Measurements from ENCODE around the gene ZBTB16. TPM values are rescaled to one million over a fixed set of nuclear protein-coding genes. Genes with fewer than 3 reads are reported as not detected.

The ZBTB16 gene
- total RNA-seq, 2 donors from 2014 or later, result 6.1 to 10.6 TPM

DNA sequence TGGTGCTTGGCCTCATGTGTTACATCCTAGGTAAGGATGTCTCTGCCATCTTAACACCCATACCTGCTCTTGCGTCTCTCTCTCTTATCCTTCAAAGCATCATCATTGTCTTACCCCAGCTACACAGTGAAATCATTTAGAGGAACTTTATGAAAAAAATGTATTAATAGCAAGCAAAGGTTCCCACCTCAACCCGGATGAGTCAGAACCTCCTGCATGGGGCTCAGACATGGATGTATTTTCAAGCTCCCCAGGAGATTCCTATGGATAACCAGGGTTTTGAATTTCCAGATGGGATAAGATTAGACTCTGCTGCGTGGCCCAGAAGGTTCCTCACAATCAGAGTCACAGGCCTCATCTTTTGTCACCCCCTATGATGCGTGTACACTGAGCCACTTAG lies 147.6 kb downstream of the ZBTB16 start:
- H3K9me3 Mint-ChIP-seq, result no peaks in the 10 kb centered on the region
- peaks cover 14% of the 10 kb centered on the region for H3K4me1 Mint-ChIP-seq
- no peaks in the 10 kb centered on the region for H3K27me3 Mint-ChIP-seq
- no peak overlapping the region for H3K4me3 Mint-ChIP-seq
- ATAC-seq (replicated peaks), result no peak
- peak overlapping the region; percentile 6 for H3K27ac Mint-ChIP-seq
- no peaks in the 10 kb centered on the region for H3K36me3 Mint-ChIP-seq (ENCODE audit: low read depth)

DNA sequence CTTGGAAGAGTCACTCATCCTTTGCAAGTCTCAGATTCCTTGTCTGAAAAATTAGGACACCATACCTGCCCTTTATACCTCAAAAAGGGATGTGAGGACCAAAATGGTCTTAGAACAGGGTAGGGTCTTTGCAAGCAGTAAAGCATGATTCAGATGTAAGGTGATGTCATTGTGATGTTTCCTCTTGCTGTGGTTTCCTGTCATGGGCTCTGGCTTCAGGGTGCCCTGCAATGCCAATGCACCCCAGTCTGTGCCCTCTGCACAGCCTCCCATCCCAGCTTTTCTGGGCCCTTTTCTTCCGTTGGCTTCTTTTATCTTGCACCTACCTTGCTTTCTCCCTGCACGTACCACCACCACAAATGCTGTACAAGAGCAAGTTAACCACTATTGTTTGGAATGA lies 148.9 kb downstream of the ZBTB16 start:
- ATAC-seq (replicated peaks), result peak; percentile 98
- peak overlapping the region; percentile 3 for H3K4me3 Mint-ChIP-seq
- H3K27ac Mint-ChIP-seq, result peak overlapping the region; percentile 6
- no peaks in the 10 kb centered on the region for H3K27me3 Mint-ChIP-seq
- no peaks in the 10 kb centered on the region for H3K9me3 Mint-ChIP-seq
- no peaks in the 10 kb centered on the region for H3K36me3 Mint-ChIP-seq (ENCODE audit: low read depth)
- peaks cover 14% of the 10 kb centered on the region for H3K4me1 Mint-ChIP-seq

DNA sequence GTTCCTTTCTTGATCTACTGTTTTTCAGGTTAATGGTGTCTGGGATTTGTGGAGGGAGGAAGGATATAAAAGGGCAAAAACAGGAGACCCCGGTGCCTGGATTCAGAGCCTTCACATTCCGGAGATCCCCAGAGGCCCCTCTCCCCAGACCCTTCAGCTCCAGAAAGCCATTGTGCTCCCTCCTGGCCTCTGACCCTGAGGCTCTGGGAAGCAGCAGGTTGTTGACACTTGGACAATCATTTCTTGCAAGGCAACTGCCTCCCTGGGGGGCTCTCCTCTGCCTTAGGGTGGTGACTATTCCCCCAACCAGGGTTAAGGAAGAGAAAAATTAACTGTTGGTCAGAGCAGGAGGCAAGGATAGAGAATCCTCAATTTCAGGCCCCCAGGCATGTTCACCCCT lies 149.8 kb downstream of the ZBTB16 start:
- no peak overlapping the region for H3K4me3 Mint-ChIP-seq
- H3K36me3 Mint-ChIP-seq (ENCODE audit: low read depth), result no peaks in the 10 kb centered on the region
- no peaks in the 10 kb centered on the region for H3K27me3 Mint-ChIP-seq
- no peak for ATAC-seq (replicated peaks)
- H3K4me1 Mint-ChIP-seq, result peaks cover 14% of the 10 kb centered on the region
- no peaks in the 10 kb centered on the region for H3K9me3 Mint-ChIP-seq
- peak overlapping the region; percentile 6 for H3K27ac Mint-ChIP-seq

DNA sequence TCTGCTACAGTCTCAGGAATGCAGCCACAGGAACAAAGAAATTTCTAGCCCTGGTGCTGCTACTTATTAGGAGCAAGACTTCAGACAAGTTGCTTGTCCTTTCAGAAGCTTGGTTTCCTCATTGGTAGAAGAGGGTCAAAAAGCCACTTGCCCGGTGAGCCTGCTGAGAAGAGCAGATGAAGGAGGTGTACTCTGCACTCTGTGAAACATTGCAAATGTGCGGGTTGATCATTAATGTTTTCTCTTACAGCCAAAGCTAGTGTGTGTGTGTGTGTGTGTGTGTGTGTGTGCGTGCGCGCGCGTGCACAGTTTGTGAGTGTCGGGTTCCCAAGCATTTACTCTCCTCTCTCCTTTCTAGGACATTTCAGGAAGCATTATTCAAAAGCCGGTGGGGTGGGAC lies 150.4 kb downstream of the ZBTB16 start:
- Mint-ChIP-seq H3K27me3 (no peaks in the 10 kb centered on the region), H3K4me1 (peaks cover 14% of the 10 kb centered on the region), H3K27ac (no peak overlapping the region), H3K4me3 (no peak overlapping the region), H3K36me3 (ENCODE audit: low read depth) (no peaks in the 10 kb centered on the region), H3K9me3 (no peaks in the 10 kb centered on the region)
- ATAC-seq (replicated peaks), result no peak

DNA sequence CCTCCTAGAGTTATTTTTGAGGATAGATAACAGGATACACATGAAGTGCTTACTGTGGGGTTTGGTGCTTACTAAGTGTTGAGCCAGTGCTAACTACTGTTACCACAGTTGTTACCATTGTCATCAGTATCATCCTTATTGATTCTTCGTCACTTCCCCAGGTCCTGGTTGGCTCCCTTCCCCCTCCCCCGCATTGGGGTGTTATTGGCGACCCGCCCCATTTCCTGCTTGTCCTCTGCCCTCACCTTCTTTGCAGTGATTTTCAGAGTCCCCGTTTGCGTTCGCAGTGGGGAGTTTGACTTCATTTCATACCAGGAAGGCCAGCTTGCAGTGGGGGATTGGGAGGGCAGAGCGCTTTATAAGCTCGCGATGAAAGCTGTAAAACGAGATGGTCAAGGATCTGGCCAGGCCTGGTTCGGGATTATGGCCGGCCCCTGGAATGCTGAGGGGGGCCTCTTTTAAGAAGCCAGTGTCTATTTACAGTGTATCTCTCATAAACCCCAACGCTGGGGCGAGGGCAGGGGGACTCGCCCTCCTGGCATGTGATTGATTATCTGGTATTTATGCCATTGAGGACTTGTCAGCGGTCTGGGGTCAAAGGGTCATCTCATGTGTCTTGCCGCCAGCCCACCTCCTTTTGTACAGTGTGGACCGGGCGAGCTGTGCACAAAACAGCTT lies 152.1 kb downstream of the ZBTB16 start:
- Mint-ChIP-seq H3K9me3 (no peaks in the 10 kb centered on the region), H3K27me3 (no peaks in the 10 kb centered on the region), H3K4me3 (no peak overlapping the region), H3K4me1 (peaks cover 29% of the 10 kb centered on the region), H3K36me3 (ENCODE audit: low read depth) (no peaks in the 10 kb centered on the region), H3K27ac (no peak overlapping the region)
- no peak for ATAC-seq (replicated peaks)

DNA sequence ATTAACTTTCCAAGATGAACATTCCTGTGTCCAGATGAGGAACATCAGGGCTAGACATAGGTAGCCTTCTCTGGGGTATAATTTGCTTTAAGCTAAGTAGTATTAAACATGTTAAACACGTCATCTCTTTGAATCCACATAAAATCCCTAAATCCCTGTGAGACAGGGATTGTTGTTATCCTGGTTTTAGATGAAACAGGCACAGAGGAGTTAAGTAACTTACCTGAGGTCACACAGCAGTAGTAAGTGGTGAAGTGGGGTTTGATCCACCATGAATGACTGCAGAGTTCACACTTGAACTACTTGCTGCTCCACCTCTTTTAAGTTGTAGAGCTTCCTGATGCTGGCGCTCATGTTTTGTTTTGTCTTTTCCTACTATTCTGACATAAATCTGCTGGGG lies 154.1 kb downstream of the ZBTB16 start:
- H3K4me3 Mint-ChIP-seq, result no peak overlapping the region
- peaks cover 31% of the 10 kb centered on the region for H3K4me1 Mint-ChIP-seq
- H3K9me3 Mint-ChIP-seq, result no peaks in the 10 kb centered on the region
- no peak for ATAC-seq (replicated peaks)
- no peaks in the 10 kb centered on the region for H3K27me3 Mint-ChIP-seq
- no peaks in the 10 kb centered on the region for H3K36me3 Mint-ChIP-seq (ENCODE audit: low read depth)
- no peak overlapping the region for H3K27ac Mint-ChIP-seq

DNA sequence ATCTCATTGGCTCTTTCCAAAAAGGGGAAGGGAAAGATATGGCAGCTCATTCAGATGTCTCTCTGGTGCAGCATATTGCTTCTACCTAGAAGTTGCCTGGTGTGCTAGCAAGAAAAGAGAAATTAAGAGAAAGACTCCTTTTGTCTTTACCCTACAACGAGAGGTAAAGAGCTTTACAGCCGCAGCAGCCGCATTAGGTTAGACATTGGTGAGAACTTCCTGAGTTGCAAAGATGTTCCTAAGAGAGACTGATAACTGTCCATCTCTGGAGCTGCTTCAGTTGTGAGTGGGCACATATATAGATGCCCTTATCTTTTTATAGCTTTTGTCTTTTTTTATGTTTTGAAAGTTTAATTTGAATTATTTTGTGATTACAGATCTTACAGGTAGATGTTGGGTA lies 155.9 kb downstream of the ZBTB16 start:
- Mint-ChIP-seq H3K4me1 (peaks cover 29% of the 10 kb centered on the region), H3K36me3 (ENCODE audit: low read depth) (no peaks in the 10 kb centered on the region), H3K27ac (peak overlapping the region; percentile 42), H3K27me3 (no peaks in the 10 kb centered on the region), H3K4me3 (peak overlapping the region; percentile 35), H3K9me3 (no peaks in the 10 kb centered on the region)
- ATAC-seq (replicated peaks), result no peak

DNA sequence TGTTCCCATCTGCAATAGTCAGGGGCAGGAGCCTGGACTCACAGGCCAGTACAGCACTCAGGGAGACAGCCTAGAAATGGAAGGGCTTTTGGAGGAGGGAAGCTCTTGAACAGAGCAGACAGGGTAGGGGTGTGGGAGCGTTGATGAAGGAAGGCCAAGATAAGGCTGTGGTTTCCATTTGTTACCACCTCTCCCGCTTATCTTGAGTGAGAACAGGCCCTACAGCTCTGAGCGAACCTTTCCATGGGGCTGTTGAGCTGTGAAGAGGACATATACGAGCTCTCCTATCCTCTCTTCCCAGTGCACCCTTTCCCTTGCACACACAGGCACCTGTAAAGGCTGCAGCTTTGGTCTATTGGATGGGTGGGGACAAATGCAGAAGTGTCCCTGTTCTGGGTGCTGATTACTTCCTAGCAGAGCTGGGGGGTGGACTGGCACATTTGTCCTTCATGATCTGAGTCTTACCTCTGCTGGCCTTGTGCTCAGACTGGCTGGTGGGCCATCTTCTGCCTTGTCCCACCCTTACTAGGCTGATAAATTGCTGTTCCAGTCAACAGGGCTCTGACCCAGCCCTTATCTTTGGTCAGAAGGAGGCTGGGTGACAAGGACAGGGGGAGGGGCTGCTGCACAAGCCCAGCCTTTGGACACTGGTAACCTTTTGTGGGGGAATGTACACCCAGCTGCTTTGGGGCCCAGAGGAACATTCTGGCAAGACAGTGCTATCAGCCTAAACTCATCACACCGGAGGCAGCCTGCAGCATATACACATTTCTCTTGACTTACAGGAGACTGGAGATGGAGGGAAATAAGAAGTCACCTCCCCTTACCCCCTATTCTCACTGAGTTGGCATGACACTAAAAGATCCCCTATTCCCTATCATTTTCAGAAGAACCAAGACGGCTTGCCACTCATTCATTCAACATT lies 156.6 kb downstream of the ZBTB16 start:
- ATAC-seq (replicated peaks), result peak; percentile 28
- Mint-ChIP-seq H3K27me3 (no peaks in the 10 kb centered on the region), H3K4me1 (peaks cover 29% of the 10 kb centered on the region), H3K27ac (peak overlapping the region; percentile 42), H3K4me3 (peak overlapping the region; percentile 35), H3K9me3 (no peaks in the 10 kb centered on the region), H3K36me3 (ENCODE audit: low read depth) (no peaks in the 10 kb centered on the region)

DNA sequence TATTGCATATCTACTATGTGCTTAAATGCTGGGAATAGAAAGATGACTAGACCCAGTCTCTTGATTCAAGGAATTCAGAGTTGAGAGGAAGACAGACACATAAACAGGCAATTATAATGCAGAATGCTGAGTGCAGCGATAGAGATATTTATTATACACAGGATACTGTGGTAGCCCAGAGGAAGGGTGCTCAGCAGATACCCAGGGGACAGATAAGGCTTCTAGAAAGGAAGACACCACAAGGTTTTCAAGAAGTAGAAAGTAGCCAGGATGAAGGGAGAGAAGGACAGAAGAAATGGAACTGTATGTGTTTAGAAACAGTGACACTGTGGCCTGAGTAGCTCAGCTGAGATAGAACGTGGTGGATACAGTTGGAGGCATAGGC lies 157.3 kb downstream of the ZBTB16 start:
- H3K4me1 Mint-ChIP-seq, result peaks cover 29% of the 10 kb centered on the region
- H3K4me3 Mint-ChIP-seq, result peak overlapping the region; percentile 35
- no peaks in the 10 kb centered on the region for H3K9me3 Mint-ChIP-seq
- no peaks in the 10 kb centered on the region for H3K36me3 Mint-ChIP-seq (ENCODE audit: low read depth)
- no peaks in the 10 kb centered on the region for H3K27me3 Mint-ChIP-seq
- ATAC-seq (replicated peaks), result peak; percentile 67
- peak overlapping the region; percentile 42 for H3K27ac Mint-ChIP-seq

DNA sequence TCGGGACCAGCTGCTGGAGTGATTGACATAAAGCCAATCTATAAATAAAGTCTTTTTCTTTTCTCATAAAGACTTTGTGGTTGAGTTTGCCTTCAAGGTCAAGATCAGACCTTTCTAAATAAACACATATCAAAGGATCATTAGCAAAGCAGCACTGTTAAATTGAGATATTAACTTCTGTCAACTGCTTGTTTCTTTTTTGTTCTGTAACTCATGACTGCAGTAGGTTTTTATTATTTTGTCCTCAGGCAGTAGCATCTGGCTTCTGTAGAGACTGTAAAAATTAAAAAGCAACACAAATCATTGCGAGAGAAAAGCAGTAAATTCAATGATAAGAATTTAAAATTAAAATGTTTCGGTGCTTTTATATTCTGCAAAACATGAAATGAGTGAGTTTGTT lies 159.0 kb downstream of the ZBTB16 start:
- Mint-ChIP-seq H3K27ac (no peak overlapping the region), H3K36me3 (ENCODE audit: low read depth) (no peaks in the 10 kb centered on the region), H3K9me3 (no peaks in the 10 kb centered on the region), H3K27me3 (no peaks in the 10 kb centered on the region), H3K4me1 (peaks cover 30% of the 10 kb centered on the region), H3K4me3 (no peak overlapping the region)
- ATAC-seq (replicated peaks), result no peak

DNA sequence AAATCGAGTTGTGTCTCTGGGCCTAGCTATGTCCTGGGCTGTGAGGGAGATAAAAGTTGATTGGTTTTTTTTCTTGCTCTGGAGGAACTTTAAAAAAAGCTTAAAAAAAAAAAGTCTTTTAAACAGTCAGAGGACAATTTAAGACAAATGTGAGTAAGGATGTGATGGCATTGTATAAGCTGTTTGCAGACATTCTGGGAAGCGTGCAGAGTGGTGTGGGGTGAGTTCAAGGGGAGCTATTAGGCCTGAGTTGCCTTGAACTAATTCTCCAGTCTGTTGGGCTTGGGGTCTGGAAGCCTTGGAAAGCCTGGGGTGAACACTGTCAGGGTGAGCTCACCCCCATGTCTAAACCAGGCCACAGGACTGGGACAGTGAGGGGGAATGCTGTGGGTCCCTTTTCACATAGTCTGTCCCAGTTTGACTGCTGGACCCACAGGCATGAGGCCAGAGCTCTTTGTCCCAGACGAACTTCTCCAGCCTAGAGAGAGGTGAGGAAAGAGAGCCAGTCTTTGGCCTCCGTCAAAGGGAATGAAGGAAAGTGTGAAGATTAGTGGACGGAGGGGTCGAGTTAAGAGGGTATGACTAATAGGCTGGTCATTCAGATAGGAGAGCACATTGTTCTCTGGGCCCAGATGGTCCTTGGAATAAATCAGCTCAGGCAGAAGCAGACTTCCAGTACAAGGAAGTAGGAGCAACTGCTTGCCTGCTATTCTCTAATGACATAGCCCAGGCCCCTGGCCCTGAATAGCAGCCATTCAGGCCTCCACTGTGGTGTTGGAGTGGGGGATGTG lies 160.2 kb downstream of the ZBTB16 start:
- Mint-ChIP-seq H3K27me3 (no peaks in the 10 kb centered on the region), H3K36me3 (ENCODE audit: low read depth) (no peaks in the 10 kb centered on the region), H3K4me1 (peaks cover 37% of the 10 kb centered on the region), H3K4me3 (no peak overlapping the region), H3K9me3 (no peaks in the 10 kb centered on the region), H3K27ac (no peak overlapping the region)
- ATAC-seq (replicated peaks), result no peak

DNA sequence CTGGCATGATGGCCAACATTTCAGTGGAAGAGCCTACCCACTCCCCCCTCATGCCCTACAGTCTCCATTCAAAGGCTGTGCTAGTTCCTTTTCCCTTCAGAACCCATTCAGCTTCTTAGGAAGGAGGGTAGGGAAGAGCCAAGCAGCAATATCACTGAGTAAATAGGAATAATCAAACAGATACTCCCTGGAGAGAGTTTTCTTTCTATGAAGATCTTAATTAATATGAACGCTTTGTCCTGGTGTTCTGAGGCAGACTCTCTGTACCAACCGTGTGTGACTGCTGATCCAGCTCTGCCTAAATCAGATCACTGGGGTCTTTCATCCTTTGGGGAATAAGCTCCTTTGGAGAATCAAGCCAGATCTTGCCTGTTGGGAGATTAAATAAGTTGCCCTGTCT lies 161.5 kb downstream of the ZBTB16 start:
- no peak overlapping the region for H3K27ac Mint-ChIP-seq
- H3K9me3 Mint-ChIP-seq, result no peaks in the 10 kb centered on the region

DNA sequence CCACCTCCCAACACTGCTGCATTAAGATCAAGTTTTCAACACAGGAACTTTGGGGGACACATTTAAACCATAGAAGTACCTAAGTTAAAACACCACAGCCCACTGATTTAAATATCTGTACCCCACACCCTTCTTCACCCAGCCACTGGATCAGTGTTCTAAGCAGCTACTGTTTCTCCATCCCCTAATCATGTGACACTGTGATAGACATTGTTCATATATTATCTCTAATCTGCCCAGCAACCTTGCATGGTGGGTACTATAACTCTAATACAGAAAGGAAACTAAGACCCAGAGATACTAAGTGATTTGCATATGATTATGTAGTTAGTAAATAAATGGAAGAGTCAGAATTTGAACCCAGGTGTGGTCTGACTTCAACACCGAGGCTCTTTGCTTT lies 166.2 kb downstream of the ZBTB16 start:
- Mint-ChIP-seq H3K27me3 (no peaks in the 10 kb centered on the region), H3K36me3 (ENCODE audit: low read depth) (no peaks in the 10 kb centered on the region), H3K9me3 (no peaks in the 10 kb centered on the region), H3K4me1 (peaks cover 20% of the 10 kb centered on the region), H3K27ac (no peak overlapping the region), H3K4me3 (no peak overlapping the region)
- no peak for ATAC-seq (replicated peaks)

More for the DNA sequence above, 161.5 kb downstream of the ZBTB16 start:
- H3K36me3 Mint-ChIP-seq (ENCODE audit: low read depth), result no peaks in the 10 kb centered on the region
- H3K4me1 Mint-ChIP-seq, result peaks cover 38% of the 10 kb centered on the region
- H3K27me3 Mint-ChIP-seq, result no peaks in the 10 kb centered on the region
- no peak for ATAC-seq (replicated peaks)
- no peak overlapping the region for H3K4me3 Mint-ChIP-seq

DNA sequence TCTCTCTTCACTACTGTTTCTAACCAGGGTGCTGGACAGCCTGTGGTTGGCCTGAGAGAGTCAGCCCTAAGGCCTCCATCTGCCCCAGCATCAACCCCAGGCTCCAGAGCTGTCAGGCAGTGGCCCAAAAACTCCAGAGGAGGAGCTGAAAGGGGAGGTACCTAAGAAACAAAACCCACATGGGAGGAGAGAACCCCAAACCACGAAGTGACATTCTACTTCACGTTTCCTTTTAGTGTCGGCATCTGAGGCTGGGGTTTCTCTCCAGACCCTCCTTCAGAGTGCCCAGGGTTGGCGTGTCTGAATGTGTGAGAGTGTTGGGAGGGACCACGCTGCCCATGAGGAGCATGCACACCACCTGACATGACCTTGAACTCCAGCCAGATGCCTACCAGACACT lies 166.8 kb downstream of the ZBTB16 start:
- Mint-ChIP-seq H3K27me3 (no peaks in the 10 kb centered on the region), H3K9me3 (no peaks in the 10 kb centered on the region), H3K36me3 (ENCODE audit: low read depth) (no peaks in the 10 kb centered on the region), H3K4me1 (peaks cover 20% of the 10 kb centered on the region), H3K4me3 (no peak overlapping the region), H3K27ac (no peak overlapping the region)
- ATAC-seq (replicated peaks), result no peak

Measured in activated T-helper 17 cell treated with anti-CD3 and anti-CD28 coated beads, Interleukin-2, amount 50 U/mL, for 72 hours (primary cell).